A549 (cell line): ENCODE results near the gene ADARB2. TPM values are rescaled to one million over a fixed set of nuclear protein-coding genes. Genes with fewer than 3 reads are reported as not detected.

Experiments
- ATAC-seq, 2 experiments: fragments of 200-7000 bp in 1 of 2; fragments of >200 bp in 1 of 2; cut with Nextera tagmentation in 1 of 2; cut with Tn5 transposase in 1 of 2; 3 replicates each; pipeline versions ENCODE4 v1.8.0 to v1.9.1; 2018 to 2020; ENCODE audit warnings: mild to moderate bottlenecking in 1 of 2, moderate library complexity in 1 of 2
- CTCF ChIA-PET: fragments of 300-600 bp; sonication (Branson Sonifier 250); formaldehyde crosslinking; extraction: SDS; loops from one replicate; lab custom pipeline; 2021; ENCODE audit warnings: antibody characterized with exemption, inconsistent platforms; lab: Yijun Ruan, JAX
- POLR2A ChIA-PET: fragments of 350-600 bp; formaldehyde crosslinking; extraction: SDS; loops from one replicate; lab custom pipeline; 2021; ENCODE audit warnings: antibody characterized with exemption, inconsistent platforms; lab: Yijun Ruan, JAX
- DNase-seq, 2 experiments: peaks; one replicate each; pipeline versions ENCODE4 v3.0.0 to v3.0.0-alpha.2; 2011 to 2016; ENCODE audit warnings: low read depth in 1 of 2, low spot score in 1 of 2
- FAIRE-seq: peaks from 2 replicates; lab custom pipeline; 2011; peaks lifted over from hg19 to GRCh38; lab: Jason Lieb, UNC
- H3K27ac ChIP-seq, 2 experiments: fragments of >200 bp; sonication (Bioruptor Twin); formaldehyde crosslinking; 3 replicates each; pipeline ENCODE4 v1.5.1; 2016 to 2017
- H3K4me1 ChIP-seq: fragments of >200 bp; sonication (Bioruptor Twin); formaldehyde crosslinking; 3 replicates; pipeline ENCODE4 v1.6.1; 2016
- H3K4me2 ChIP-seq: fragments of >200 bp; sonication (Bioruptor Twin); formaldehyde crosslinking; 3 replicates; pipeline ENCODE4 v1.6.1; 2016
- H3K4me3 ChIP-seq: fragments of >200 bp; sonication (Bioruptor Twin); formaldehyde crosslinking; 3 replicates; pipeline ENCODE4 v1.5.1; 2016
- H3K9me3 ChIP-seq: fragments of >200 bp; sonication (Bioruptor Twin); formaldehyde crosslinking; 3 replicates; pipeline ENCODE4 v1.6.1; 2016
- BHLHE40 ChIP-seq: IDR thresholded peaks from 2 replicates; pipeline ENCODE4 v1.6.1; 2012; ENCODE audit warnings: low read depth, low read length, inconsistent platforms
- CBX2 ChIP-seq: fragments of 200-600 bp; sonication (generic); IDR thresholded peaks from 2 replicates; pipeline ENCODE4 v1.6.1; 2016; ENCODE audit warnings: low read depth, mild to moderate bottlenecking, borderline replicate concordance
- CBX8 ChIP-seq: fragments of 200-600 bp; sonication (generic); IDR thresholded peaks from 2 replicates; pipeline ENCODE4 v1.6.1; 2016
- CEBPB ChIP-seq, 2 experiments: fragments of >200 bp in 1 of 2; sonication (Bioruptor Twin) in 1 of 2; formaldehyde crosslinking in 1 of 2; IDR thresholded peaks; 2 replicates each; pipeline ENCODE4 v1.6.1; 2012 to 2016
- CHD4 ChIP-seq: fragments of 200-600 bp; sonication (generic); IDR thresholded peaks from 2 replicates; pipeline ENCODE4 v1.6.1; 2016; ENCODE audit warnings: antibody characterized with exemption, mild to moderate bottlenecking, borderline replicate concordance
- EHF ChIP-seq: fragments of 250-450 bp; sonication (Bioruptor Pico); IDR thresholded peaks from 2 replicates; pipeline ENCODE4 v1.5.0; 2020; ENCODE audit warnings: mild to moderate bottlenecking
- EHMT2 ChIP-seq: fragments of 200-600 bp; sonication (generic); IDR thresholded peaks from 2 replicates; pipeline ENCODE4 v1.6.1; 2016; ENCODE audit warnings: antibody characterized with exemption, low read depth, mild to moderate bottlenecking, moderate library complexity
- EP300 ChIP-seq, 2 experiments: fragments of >200 bp; sonication (Bioruptor Twin); formaldehyde crosslinking; IDR thresholded peaks; 2 replicates in 1 of 2; 3 replicates in 1 of 2; pipeline ENCODE4 v1.6.1; 2016 to 2017
- FOSB ChIP-seq: fragments of 250-450 bp; sonication (Bioruptor Pico); IDR thresholded peaks from 2 replicates; pipeline ENCODE4 v1.5.0; 2020; ENCODE audit warnings: mild to moderate bottlenecking, moderate library complexity
- FOXS1 ChIP-seq: fragments of 250-450 bp; sonication (Bioruptor Pico); IDR thresholded peaks from 2 replicates; pipeline ENCODE4 v1.5.0; 2020; ENCODE audit warnings: mild to moderate bottlenecking, moderate library complexity
- HDAC2 ChIP-seq: fragments of 200-600 bp; sonication (generic); IDR thresholded peaks from 2 replicates; pipeline ENCODE4 v1.6.1; 2016
- HEYL ChIP-seq: fragments of 250-450 bp; sonication (Bioruptor Pico); IDR thresholded peaks from 2 replicates; pipeline ENCODE4 v1.8.0; 2021; ENCODE audit warnings: mild to moderate bottlenecking, moderate library complexity
- HOXB5 ChIP-seq: fragments of 250-450 bp; sonication (Bioruptor Pico); IDR thresholded peaks from 2 replicates; pipeline ENCODE4 v1.5.0; 2020; ENCODE audit warnings: mild to moderate bottlenecking, moderate library complexity
- JUN ChIP-seq, 2 experiments: fragments of >200 bp; sonication (Bioruptor Twin); formaldehyde crosslinking; IDR thresholded peaks; 2 replicates in 1 of 2; 3 replicates in 1 of 2; pipeline ENCODE4 v1.6.1; 2016 to 2017
- NFE2L2 ChIP-seq: fragments of 150-350 bp; conservative IDR thresholded peaks from 2 replicates; pipeline ENCODE4 v1.6.1; 2014; ENCODE audit warnings: low read length
- NPAS2 ChIP-seq: fragments of 250-450 bp; sonication (Bioruptor Pico); IDR thresholded peaks from 2 replicates; pipeline ENCODE4 v1.8.0; 2022; ENCODE audit warnings: mild to moderate bottlenecking, moderate library complexity, borderline replicate concordance
- POLR2A ChIP-seq: IDR thresholded peaks from 2 replicates; pipeline ENCODE4 v1.6.1; 2012; ENCODE audit warnings: mild to moderate bottlenecking, low read length
- RARB ChIP-seq: fragments of 250-450 bp; sonication (Bioruptor Pico); IDR thresholded peaks from 2 replicates; pipeline ENCODE4 v1.8.0; 2021; ENCODE audit warnings: mild to moderate bottlenecking, moderate library complexity
- RCOR1 ChIP-seq: fragments of 150-350 bp; IDR thresholded peaks from 2 replicates; pipeline ENCODE4 v1.6.1; 2014; ENCODE audit warnings: antibody characterized with exemption, low read length, low read depth
- RFX5 ChIP-seq: fragments of 450-650 bp; IDR thresholded peaks from 2 replicates; pipeline ENCODE4 v1.7.1; 2014; ENCODE audit warnings: antibody characterized with exemption, mild to moderate bottlenecking, moderate library complexity
- ZNF302 ChIP-seq: fragments of 250-450 bp; sonication (Bioruptor Pico); IDR thresholded peaks from 2 replicates; pipeline ENCODE4 v1.9.0; 2021; ENCODE audit warnings: inconsistent platforms, mild to moderate bottlenecking, moderate library complexity
- ZSCAN20 ChIP-seq: fragments of 250-450 bp; sonication (Bioruptor Pico); IDR thresholded peaks from 2 replicates; pipeline ENCODE4 v1.8.0; 2022; ENCODE audit warnings: mild to moderate bottlenecking, moderate library complexity
- WGBS: methylation state at CpG from one replicate; pipeline ENCODE4 v1.1.6; 2017; ENCODE audit errors: missing lambda C conversion rate; 5-methylcytosine and 5-hydroxymethylcytosine counted together
- polyA plus RNA-seq, 4 experiments: library from polyadenylated mRNA; depleted of rRNA in 3 of 4; stranded (reverse); fragments of >200 nt; fragmentation: RNase III in 1 of 4; extraction: RNeasy Plus Mini Kit Qiagen cat#74134 plus additional on column Dnase treatment in 1 of 4; gene quantifications; 2 replicates in 3 of 4; 3 replicates in 1 of 4; pipeline ENCODE4 v1.2.3, GENCODE V29; 2011 to 2017
- TF ChIP-seq, protein P1 (sequence below): fragments of 250-450 bp; sonication (Bioruptor Pico); IDR thresholded peaks from 2 replicates; pipeline ENCODE4 v1.5.0; 2021; ENCODE audit warnings: mild to moderate bottlenecking, moderate library complexity, borderline replicate concordance
- TF ChIP-seq, protein P2 (sequence below): IDR thresholded peaks from 2 replicates; pipeline ENCODE4 v1.6.1; 2012; ENCODE audit warnings: low read depth, borderline replicate concordance
- TF ChIP-seq, protein P3 (sequence below): IDR thresholded peaks from 2 replicates; pipeline ENCODE4 v1.6.1; 2012
- TF ChIP-seq, protein P4 (sequence below): fragments of >200 bp; sonication (Bioruptor Twin); formaldehyde crosslinking; IDR thresholded peaks from 3 replicates; pipeline ENCODE4 v1.5.1; 2016

ADARB2 gene
- polyA plus RNA-seq, 2 of the 4 experiments (the other 2 are of a cell fraction): not detected

DNA sequence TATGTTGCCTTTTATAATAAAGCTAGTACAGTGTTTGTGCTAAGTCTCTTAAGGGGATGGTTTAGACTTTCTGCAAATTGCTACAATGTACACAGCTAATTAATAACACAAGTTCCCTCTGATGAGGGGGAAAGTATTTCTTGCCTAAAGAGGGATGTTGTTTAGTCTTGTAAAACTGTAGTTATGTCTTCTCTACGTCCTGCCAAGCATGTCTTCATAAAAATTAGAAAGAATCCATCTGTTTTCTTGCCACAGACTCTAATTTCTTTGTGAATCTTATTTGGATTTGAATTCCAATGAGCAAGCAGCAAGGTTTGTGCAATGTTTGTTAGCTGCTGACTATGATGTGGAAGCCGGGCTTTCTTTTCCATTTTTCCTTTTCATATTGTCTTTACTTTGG, 28.2 kb downstream of the ADARB2 start:
- WGBS: 1% methylated on average over 2 of the region's 2 CpGs
- H3K4me1 ChIP-seq: peaks cover 8% of the 10 kb centered on the region; the same call in 1 of the 3 replicates
- CTCF ChIA-PET: interaction anchor here (1.7 kb wide), 1 partner anchor 15 kb away, joined by 7 read pairs; no protein-coding TSS in a partner anchor
- no peak for TF ChIP-seq FOSB (CRISPR knock-in tag)
- TF ChIP-seq POLR2A: no peak
- TF ChIP-seq CBX8: no peak
- TF ChIP-seq NFE2L2: no peak
- TF ChIP-seq EHMT2: no peak
- no peak for TF ChIP-seq HOXB5 (CRISPR knock-in tag)
- TF ChIP-seq EHF: no peak
- TF ChIP-seq NPAS2 (CRISPR knock-in tag): no peak
- TF ChIP-seq HDAC2: no peak
- no peak for TF ChIP-seq ZSCAN20 (CRISPR knock-in tag)
- TF ChIP-seq RFX5: no peak
- no peak for TF ChIP-seq CHD4
- TF ChIP-seq JUN (IDR thresholded peaks at IDR 0.05): no peak
- TF ChIP-seq, protein P1, sequence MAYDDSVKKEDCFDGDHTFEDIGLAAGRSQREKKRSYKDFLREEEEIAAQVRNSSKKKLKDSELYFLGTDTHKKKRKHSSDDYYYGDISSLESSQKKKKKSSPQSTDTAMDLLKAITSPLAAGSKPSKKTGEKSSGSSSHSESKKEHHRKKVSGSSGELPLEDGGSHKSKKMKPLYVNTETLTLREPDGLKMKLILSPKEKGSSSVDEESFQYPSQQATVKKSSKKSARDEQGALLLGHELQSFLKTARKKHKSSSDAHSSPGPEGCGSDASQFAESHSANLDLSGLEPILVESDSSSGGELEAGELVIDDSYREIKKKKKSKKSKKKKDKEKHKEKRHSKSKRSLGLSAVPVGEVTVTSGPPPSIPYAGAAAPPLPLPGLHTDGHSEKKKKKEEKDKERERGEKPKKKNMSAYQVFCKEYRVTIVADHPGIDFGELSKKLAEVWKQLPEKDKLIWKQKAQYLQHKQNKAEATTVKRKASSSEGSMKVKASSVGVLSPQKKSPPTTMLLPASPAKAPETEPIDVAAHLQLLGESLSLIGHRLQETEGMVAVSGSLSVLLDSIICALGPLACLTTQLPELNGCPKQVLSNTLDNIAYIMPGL: no peak
- DNase-seq (no peak), ATAC-seq (no peak), FAIRE-seq (no peak)
- POLR2A ChIA-PET: no interaction called here
- H3K27ac ChIP-seq: no peak overlapping the region
- no peak overlapping the region for H3K4me3 ChIP-seq
- H3K4me2 ChIP-seq: no peak overlapping the region
- no peaks in the 10 kb centered on the region for H3K9me3 ChIP-seq

DNA sequence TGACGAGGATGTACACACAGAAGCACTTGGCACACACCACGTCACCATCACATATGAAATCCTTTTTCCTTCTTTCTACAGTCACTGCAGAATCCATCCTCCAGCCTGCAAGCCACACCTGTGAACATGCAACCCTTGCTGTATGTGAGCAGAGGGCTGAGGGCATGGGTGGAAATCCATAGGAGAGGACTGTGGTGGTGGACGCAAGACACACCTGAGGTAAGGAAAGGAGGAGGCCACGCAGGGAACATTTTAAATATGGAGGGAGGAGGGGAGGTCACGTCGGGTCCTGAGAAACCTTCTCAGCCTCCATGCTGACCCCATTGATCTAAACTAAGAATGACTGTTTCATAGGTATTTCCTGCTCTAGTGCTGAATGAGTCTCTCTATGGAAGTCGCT, 28.6 kb downstream of the ADARB2 start:
- ChIA-PET POLR2A (no interaction called here), CTCF (interaction anchor here (1.7 kb wide), 1 partner anchor 15 kb away, joined by 7 read pairs; no protein-coding TSS in a partner anchor)
- Histone ChIP-seq H3K9me3 (no peaks in the 10 kb centered on the region), H3K4me2 (no peak overlapping the region), H3K4me3 (no peak overlapping the region), H3K27ac (no peak overlapping the region), H3K4me1 (peaks cover 8% of the 10 kb centered on the region; the same call in 1 of the 3 replicates)
- ATAC-seq (no peak), DNase-seq (no peak), FAIRE-seq (no peak)
- no peak for TF ChIP-seq HEYL (CRISPR knock-in tag)
- TF ChIP-seq, protein P2, sequence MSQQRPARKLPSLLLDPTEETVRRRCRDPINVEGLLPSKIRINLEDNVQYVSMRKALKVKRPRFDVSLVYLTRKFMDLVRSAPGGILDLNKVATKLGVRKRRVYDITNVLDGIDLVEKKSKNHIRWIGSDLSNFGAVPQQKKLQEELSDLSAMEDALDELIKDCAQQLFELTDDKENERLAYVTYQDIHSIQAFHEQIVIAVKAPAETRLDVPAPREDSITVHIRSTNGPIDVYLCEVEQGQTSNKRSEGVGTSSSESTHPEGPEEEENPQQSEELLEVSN: no peak
- no peak for TF ChIP-seq CBX2
- TF ChIP-seq RARB (CRISPR knock-in tag): no peak
- TF ChIP-seq RCOR1: no peak
- no peak for TF ChIP-seq FOXS1
- TF ChIP-seq BHLHE40: no peak
- TF ChIP-seq ZNF302 (CRISPR knock-in tag): no peak
- TF ChIP-seq, protein P3, sequence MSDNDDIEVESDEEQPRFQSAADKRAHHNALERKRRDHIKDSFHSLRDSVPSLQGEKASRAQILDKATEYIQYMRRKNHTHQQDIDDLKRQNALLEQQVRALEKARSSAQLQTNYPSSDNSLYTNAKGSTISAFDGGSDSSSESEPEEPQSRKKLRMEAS: no peak
- WGBS: 32% methylated on average over 7 of the region's 7 CpGs

DNA sequence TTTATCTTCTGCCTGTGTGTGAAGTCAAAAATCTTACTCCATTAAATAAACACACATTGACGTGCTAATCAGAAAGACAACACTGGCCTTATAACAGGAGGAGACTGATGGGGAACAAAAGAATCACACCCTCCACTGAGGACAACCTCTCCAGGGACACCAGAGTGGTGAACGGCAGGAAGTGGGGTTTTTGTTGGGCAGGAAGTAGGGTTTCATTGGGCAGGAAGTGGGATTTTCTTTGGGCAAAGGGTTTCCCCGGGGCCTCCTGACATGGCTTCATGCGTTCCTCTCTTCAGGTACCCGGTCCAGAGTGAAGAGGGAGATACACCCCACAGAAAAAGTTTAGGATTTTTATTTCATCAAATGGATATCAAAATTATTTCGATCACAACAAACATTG, 30.6 kb downstream of the ADARB2 start:
- Histone ChIP-seq H3K4me1 (peaks cover 1% of the 10 kb centered on the region; the same call in 1 of the 3 replicates), H3K4me2 (no peak overlapping the region)
- 14% methylated on average over 6 of the region's 6 CpGs for WGBS
- POLR2A ChIA-PET: no interaction called here
- no peak for DNase-seq
- no peak for TF ChIP-seq CEBPB (IDR thresholded peaks at IDR 0.05)
- no peak for TF ChIP-seq NFE2L2
- TF ChIP-seq, protein P4, sequence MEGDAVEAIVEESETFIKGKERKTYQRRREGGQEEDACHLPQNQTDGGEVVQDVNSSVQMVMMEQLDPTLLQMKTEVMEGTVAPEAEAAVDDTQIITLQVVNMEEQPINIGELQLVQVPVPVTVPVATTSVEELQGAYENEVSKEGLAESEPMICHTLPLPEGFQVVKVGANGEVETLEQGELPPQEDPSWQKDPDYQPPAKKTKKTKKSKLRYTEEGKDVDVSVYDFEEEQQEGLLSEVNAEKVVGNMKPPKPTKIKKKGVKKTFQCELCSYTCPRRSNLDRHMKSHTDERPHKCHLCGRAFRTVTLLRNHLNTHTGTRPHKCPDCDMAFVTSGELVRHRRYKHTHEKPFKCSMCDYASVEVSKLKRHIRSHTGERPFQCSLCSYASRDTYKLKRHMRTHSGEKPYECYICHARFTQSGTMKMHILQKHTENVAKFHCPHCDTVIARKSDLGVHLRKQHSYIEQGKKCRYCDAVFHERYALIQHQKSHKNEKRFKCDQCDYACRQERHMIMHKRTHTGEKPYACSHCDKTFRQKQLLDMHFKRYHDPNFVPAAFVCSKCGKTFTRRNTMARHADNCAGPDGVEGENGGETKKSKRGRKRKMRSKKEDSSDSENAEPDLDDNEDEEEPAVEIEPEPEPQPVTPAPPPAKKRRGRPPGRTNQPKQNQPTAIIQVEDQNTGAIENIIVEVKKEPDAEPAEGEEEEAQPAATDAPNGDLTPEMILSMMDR: no peak
- TF ChIP-seq EHMT2: no peak
- no peak for TF ChIP-seq RFX5
- no peak for TF ChIP-seq EP300 (IDR thresholded peaks at IDR 0.05)
- TF ChIP-seq, all 56 proteins: peak for 0
- H3K4me3 ChIP-seq: no peak overlapping the region
- H3K27ac ChIP-seq: no peak overlapping the region
- ATAC-seq: no peak
- H3K9me3 ChIP-seq: no peaks in the 10 kb centered on the region
- FAIRE-seq: no peak
- CTCF ChIA-PET: no interaction called here
